ENCODE results near the gene CPSF7. TPM values are rescaled to one million over a fixed set of nuclear protein-coding genes. Genes with fewer than 3 reads are reported as not detected.

The CPSF7 gene
- total RNA-seq, 4 donors from 2014 or later, result 38.9 to 180 (median 42.5) TPM

GRCh38 chr11:61372659-61373420 is 56.9 kb downstream of the CPSF7 start:
- TF ChIP-seq CTCF (IDR thresholded peaks at IDR 0.05 in 4 of 5, conservative IDR thresholded peaks at IDR 0.05 in 1 of 5), result no peak
- no peak for TF ChIP-seq POLR2A (IDR thresholded peaks at IDR 0.05)
- intact Hi-C loops (cut with DNase I; ENCODE audit: low total_unique reads), result no loop called here
- no peak overlapping the region for H3K27ac ChIP-seq
- no peaks in the 10 kb centered on the region for H3K27me3 ChIP-seq
- H3K4me3 ChIP-seq, result no peak overlapping the region
- no peak for DNase-seq
- H3K9me3 ChIP-seq, result no peaks in the 10 kb centered on the region
- in situ Hi-C loops (cut with MboI; ENCODE audit: low sequenced_read_pairs in 4 of 4), result no loop called here
- no peak for ATAC-seq
- peaks cover 0 to 36% of the 10 kb centered on the region in 2 donors for H3K36me3 ChIP-seq
- peaks cover 12 to 13% of the 10 kb centered on the region in 2 donors for H3K4me1 ChIP-seq

GRCh38 chr11:61370349-61371005 is 59.3 kb downstream of the CPSF7 start:
- TF ChIP-seq CTCF (IDR thresholded peaks at IDR 0.05 in 4 of 5, conservative IDR thresholded peaks at IDR 0.05 in 1 of 5) (no peak), POLR2A (IDR thresholded peaks at IDR 0.05) (no peak)
- DNase-seq (no peak), ATAC-seq (no peak)
- Histone ChIP-seq H3K4me3 (no peak overlapping the region), H3K27ac (peak overlapping the region in 1 of 4 donors; percentile 35), H3K9me3 (no peaks in the 10 kb centered on the region), H3K36me3 (peaks cover 0 to 55% of the 10 kb centered on the region in 2 donors), H3K4me1 (peaks cover 5 to 8% of the 10 kb centered on the region in 2 donors), H3K27me3 (no peaks in the 10 kb centered on the region)
- in situ Hi-C loops (cut with MboI; ENCODE audit: low sequenced_read_pairs in 4 of 4) (no loop called here), intact Hi-C loops (cut with DNase I; ENCODE audit: low total_unique reads) (no loop called here)

GRCh38 chr11:61369372-61370348 is 60.1 kb downstream of the CPSF7 start:
- Histone ChIP-seq H3K27ac (peak overlapping the region in 3 of 4 donors; percentile 28 to 55 (median 35)), H3K9me3 (no peaks in the 10 kb centered on the region), H3K4me3 (no peak overlapping the region), H3K27me3 (no peaks in the 10 kb centered on the region), H3K36me3 (peaks cover 0 to 63% of the 10 kb centered on the region in 2 donors), H3K4me1 (peaks cover 5 to 8% of the 10 kb centered on the region in 2 donors)
- in situ Hi-C loops (cut with MboI; ENCODE audit: low sequenced_read_pairs in 4 of 4), result no loop called here
- DNase-seq (peak; percentile 44 to 75), ATAC-seq (peak; percentile 82 to 92)
- intact Hi-C loops (cut with DNase I; ENCODE audit: low total_unique reads), result no loop called here
- TF ChIP-seq CTCF (IDR thresholded peaks at IDR 0.05 in 4 of 5, conservative IDR thresholded peaks at IDR 0.05 in 1 of 5), result no peak
- no peak for TF ChIP-seq POLR2A (IDR thresholded peaks at IDR 0.05)

- no peaks in the 10 kb centered on the region for H3K27me3 ChIP-seq
- no peaks in the 10 kb centered on the region for H3K9me3 ChIP-seq
- no peak overlapping the region for H3K4me3 ChIP-seq
- intact Hi-C loops (cut with DNase I; ENCODE audit: low total_unique reads), result no loop called here
- peaks cover 0 to 71% of the 10 kb centered on the region in 2 donors for H3K36me3 ChIP-seq
- TF ChIP-seq CTCF (IDR thresholded peaks at IDR 0.05 in 4 of 5, conservative IDR thresholded peaks at IDR 0.05 in 1 of 5) (no peak), POLR2A (IDR thresholded peaks at IDR 0.05) (no peak)
- DNase-seq (no peak), ATAC-seq (no peak)
- H3K4me1 ChIP-seq, result peaks cover 5 to 8% of the 10 kb centered on the region in 2 donors
- H3K27ac ChIP-seq, result peak overlapping the region in 2 of 4 donors; percentile 28 to 55
- in situ Hi-C loops (cut with MboI; ENCODE audit: low sequenced_read_pairs in 4 of 4), result no loop called here
Measured at GRCh38 chr11:61368646-61369045, 61.1 kb downstream of the CPSF7 start.
